ENCODE measurements around the gene OTUB1.

DNA sequence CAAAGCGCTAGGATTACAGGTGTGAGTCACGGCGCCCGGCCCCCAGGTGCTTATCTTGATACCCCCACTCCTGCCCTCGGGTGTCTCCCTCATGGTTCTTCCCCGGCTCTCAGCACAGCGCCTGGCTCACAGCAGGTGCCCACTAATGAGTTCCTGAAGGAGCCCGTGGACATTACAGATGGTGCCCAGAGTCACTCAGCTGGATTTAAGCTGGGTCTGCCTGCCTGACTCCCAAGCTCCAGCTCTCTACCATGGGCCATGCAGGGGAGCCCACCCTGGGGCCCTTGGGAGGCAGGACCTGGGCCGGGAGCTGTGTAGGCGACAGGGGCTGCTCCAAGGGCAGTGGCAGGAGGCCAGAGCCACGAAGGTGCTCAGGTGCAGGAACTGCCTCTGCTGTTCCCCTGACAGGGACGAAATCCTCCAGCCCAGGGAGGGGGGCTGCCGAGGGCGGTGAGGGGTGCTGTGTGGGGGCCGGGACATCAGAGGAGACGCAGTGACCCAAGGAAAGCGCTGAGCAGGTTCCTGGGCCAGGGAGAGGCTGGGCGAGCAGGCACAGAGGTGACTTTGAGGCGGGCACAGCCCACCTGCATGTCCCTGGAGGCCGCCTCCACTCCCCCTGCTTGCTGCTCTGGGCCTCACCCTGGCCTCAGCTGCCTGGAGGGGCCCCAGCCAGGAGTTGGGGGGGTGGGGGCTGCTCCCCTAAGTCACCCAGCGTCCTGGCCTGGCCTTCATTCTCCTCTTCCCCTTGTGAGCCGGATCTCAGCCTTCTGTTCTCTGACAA lies 34.9 kb downstream of the OTUB1 start:
- TF ChIP-seq, protein P1, sequence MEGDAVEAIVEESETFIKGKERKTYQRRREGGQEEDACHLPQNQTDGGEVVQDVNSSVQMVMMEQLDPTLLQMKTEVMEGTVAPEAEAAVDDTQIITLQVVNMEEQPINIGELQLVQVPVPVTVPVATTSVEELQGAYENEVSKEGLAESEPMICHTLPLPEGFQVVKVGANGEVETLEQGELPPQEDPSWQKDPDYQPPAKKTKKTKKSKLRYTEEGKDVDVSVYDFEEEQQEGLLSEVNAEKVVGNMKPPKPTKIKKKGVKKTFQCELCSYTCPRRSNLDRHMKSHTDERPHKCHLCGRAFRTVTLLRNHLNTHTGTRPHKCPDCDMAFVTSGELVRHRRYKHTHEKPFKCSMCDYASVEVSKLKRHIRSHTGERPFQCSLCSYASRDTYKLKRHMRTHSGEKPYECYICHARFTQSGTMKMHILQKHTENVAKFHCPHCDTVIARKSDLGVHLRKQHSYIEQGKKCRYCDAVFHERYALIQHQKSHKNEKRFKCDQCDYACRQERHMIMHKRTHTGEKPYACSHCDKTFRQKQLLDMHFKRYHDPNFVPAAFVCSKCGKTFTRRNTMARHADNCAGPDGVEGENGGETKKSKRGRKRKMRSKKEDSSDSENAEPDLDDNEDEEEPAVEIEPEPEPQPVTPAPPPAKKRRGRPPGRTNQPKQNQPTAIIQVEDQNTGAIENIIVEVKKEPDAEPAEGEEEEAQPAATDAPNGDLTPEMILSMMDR (IDR thresholded peaks at IDR 0.05; ENCODE audit: insufficient read depth, low read length, poor library complexity, severe bottlenecking): no peak
- TF ChIP-seq EZH2phosphoT487 (conservative IDR thresholded peaks at IDR 0.05; ENCODE audit: low read length): no peak

Measured in SU-DHL-6 (cell line).